HL-60 (cell line): ENCODE data around the gene SRCAP.
A peak's percentile ranks its signal among the peaks of the same experiment; 100 is the strongest.

Source experiments
- DNase-seq, 2 experiments: peaks; one replicate each; pipeline ENCODE4 v3.0.0-alpha.2; 2010 to 2020; ENCODE audit warnings: low read depth in 1 of 2, low spot score in 1 of 2
- H3K27ac ChIP-seq: fragments of 250-450 bp; sonication (Bioruptor Pico); replicated peaks from 2 replicates; pipeline ENCODE4 v1.5.1; 2020; ENCODE audit warnings: mild to moderate bottlenecking, moderate library complexity
- H3K27me3 ChIP-seq: fragments of 250-450 bp; sonication (Bioruptor Pico); 2 replicates; pipeline ENCODE4 v1.5.1; 2021; ENCODE audit warnings: mild to moderate bottlenecking, moderate library complexity; ENCODE audit not compliant: insufficient read depth, poor library complexity, severe bottlenecking
- H3K4me3 ChIP-seq: replicated peaks from 2 replicates; pipeline ENCODE4 v1.5.1; 2011; ENCODE audit warnings: mild to moderate bottlenecking, control low read depth, low read length; ENCODE audit not compliant: insufficient read depth
- GABPA ChIP-seq: IDR thresholded peaks from 2 replicates; pipeline ENCODE4 v1.6.1; 2012; ENCODE audit warnings: low read depth
- POLR2AphosphoS5 ChIP-seq: IDR thresholded peaks from 2 replicates; pipeline ENCODE4 v1.6.1; 2012; ENCODE audit warnings: low read depth
- SPI1 ChIP-seq: IDR thresholded peaks from 2 replicates; pipeline ENCODE4 v1.6.1; 2012; ENCODE audit warnings: low read depth, mild to moderate bottlenecking, borderline replicate concordance
- TF ChIP-seq, protein P1 (sequence below): IDR thresholded peaks from one replicate; pipeline ENCODE4 v1.5.1; 2011; ENCODE audit warnings: low read length, control low read depth, inconsistent platforms; ENCODE audit not compliant: insufficient read depth
- TF ChIP-seq, protein P2 (sequence below): IDR thresholded peaks from 2 replicates; pipeline ENCODE4 v1.6.1; 2012; ENCODE audit warnings: low read depth; ENCODE audit not compliant: insufficient replicate concordance

Gene SRCAP

GRCh38 chr16:30778549-30779244 lies 79.7 kb downstream of the SRCAP start:
- Histone ChIP-seq H3K27me3 (no peaks in the 10 kb centered on the region), H3K27ac (no peak overlapping the region), H3K4me3 (no peak overlapping the region)
- DNase-seq = no peak
- no peak for TF ChIP-seq GABPA
- no peak for TF ChIP-seq SPI1
- TF ChIP-seq, protein P1, sequence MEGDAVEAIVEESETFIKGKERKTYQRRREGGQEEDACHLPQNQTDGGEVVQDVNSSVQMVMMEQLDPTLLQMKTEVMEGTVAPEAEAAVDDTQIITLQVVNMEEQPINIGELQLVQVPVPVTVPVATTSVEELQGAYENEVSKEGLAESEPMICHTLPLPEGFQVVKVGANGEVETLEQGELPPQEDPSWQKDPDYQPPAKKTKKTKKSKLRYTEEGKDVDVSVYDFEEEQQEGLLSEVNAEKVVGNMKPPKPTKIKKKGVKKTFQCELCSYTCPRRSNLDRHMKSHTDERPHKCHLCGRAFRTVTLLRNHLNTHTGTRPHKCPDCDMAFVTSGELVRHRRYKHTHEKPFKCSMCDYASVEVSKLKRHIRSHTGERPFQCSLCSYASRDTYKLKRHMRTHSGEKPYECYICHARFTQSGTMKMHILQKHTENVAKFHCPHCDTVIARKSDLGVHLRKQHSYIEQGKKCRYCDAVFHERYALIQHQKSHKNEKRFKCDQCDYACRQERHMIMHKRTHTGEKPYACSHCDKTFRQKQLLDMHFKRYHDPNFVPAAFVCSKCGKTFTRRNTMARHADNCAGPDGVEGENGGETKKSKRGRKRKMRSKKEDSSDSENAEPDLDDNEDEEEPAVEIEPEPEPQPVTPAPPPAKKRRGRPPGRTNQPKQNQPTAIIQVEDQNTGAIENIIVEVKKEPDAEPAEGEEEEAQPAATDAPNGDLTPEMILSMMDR = no peak

- no peaks in the 10 kb centered on the region for H3K27me3 ChIP-seq
- TF ChIP-seq, protein P2, sequence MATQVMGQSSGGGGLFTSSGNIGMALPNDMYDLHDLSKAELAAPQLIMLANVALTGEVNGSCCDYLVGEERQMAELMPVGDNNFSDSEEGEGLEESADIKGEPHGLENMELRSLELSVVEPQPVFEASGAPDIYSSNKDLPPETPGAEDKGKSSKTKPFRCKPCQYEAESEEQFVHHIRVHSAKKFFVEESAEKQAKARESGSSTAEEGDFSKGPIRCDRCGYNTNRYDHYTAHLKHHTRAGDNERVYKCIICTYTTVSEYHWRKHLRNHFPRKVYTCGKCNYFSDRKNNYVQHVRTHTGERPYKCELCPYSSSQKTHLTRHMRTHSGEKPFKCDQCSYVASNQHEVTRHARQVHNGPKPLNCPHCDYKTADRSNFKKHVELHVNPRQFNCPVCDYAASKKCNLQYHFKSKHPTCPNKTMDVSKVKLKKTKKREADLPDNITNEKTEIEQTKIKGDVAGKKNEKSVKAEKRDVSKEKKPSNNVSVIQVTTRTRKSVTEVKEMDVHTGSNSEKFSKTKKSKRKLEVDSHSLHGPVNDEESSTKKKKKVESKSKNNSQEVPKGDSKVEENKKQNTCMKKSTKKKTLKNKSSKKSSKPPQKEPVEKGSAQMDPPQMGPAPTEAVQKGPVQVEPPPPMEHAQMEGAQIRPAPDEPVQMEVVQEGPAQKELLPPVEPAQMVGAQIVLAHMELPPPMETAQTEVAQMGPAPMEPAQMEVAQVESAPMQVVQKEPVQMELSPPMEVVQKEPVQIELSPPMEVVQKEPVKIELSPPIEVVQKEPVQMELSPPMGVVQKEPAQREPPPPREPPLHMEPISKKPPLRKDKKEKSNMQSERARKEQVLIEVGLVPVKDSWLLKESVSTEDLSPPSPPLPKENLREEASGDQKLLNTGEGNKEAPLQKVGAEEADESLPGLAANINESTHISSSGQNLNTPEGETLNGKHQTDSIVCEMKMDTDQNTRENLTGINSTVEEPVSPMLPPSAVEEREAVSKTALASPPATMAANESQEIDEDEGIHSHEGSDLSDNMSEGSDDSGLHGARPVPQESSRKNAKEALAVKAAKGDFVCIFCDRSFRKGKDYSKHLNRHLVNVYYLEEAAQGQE = no peak
- TF ChIP-seq GABPA (no peak), SPI1 (no peak), POLR2AphosphoS5 (no peak)
- TF ChIP-seq, protein P1 = no peak
- peak overlapping the region; percentile 79 for H3K27ac ChIP-seq
Observed at GRCh38 chr16:30779596-30779995, 80.6 kb downstream of the SRCAP start.

DNA sequence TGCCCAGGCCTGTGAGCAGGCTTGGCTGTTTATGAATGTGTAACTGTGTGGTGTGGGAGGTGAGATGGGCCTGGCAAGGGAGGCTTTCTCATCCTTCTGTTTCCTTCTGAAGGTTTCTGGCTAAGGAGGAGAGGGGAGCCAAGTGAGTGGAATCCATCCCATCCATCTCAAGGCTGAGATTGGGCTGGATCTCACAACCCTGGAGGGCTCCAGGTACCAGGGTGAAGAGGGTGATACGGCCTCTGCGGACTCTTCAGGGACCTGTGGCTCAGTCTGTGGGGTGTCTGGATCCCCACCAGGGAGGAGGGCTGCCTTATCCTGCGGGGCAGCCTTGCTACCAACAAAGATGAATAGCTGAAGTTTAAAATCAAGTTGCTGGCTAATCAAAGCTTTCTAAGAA lies 81.0 kb downstream of the SRCAP start:
- TF ChIP-seq SPI1 = no peak
- TF ChIP-seq, protein P2 = no peak
- TF ChIP-seq, protein P1 = no peak
- TF ChIP-seq POLR2AphosphoS5 = no peak
- no peak for TF ChIP-seq GABPA
- no peak for DNase-seq
- no peaks in the 10 kb centered on the region for H3K27me3 ChIP-seq
- peak overlapping the region; percentile 79 for H3K27ac ChIP-seq
- H3K4me3 ChIP-seq = no peak overlapping the region

More at GRCh38 chr16:30779596-30779995, 80.6 kb downstream of the SRCAP start:
- DNase-seq = no peak
- H3K4me3 ChIP-seq = no peak overlapping the region

- TF ChIP-seq, protein P1 = no peak
- TF ChIP-seq POLR2AphosphoS5 (0 out of 2 replicates have a peak, but pooled peaks have one; percentile 14), GABPA (no peak), SPI1 (peak; percentile 32; the same call in 1 of the 2 replicates)
- TF ChIP-seq, protein P2 = no peak
- peak overlapping the region; percentile 79 for H3K27ac ChIP-seq
- H3K4me3 ChIP-seq = no peak overlapping the region
- H3K27me3 ChIP-seq = no peaks in the 10 kb centered on the region
- DNase-seq = peak in 1 of 2 experiments; percentile 67
Observed at GRCh38 chr16:30780549-30780948, 81.6 kb downstream of the SRCAP start.
